NOMO-1 (cell line): Measurements from ENCODE around the gene STRC.
"Not testable (repeated sequence)": the region's sequence is repeated elsewhere in the genome, so short reads cannot be mapped to it uniquely, and the experiment has no call there.

Experiments used
- DNase-seq, 2 experiments: peaks; one replicate each; lab custom pipeline; 2025; ENCODE audit not compliant: unreplicated experiment in 2 of 2; lab: John Stamatoyannopoulos, UW

The STRC gene

GRCh38 chr15:43566615-43567014, 52.0 kb downstream of the STRC start:
- not testable (repeated sequence) for DNase-seq

- DNase-seq: not testable (repeated sequence)
These were observed 54.8 kb downstream of the STRC start for GRCh38 chr15:43563793-43564192.

- not testable (repeated sequence) for DNase-seq
These were observed 55.8 kb downstream of the STRC start for GRCh38 chr15:43562753-43563152.

GRCh38 chr15:43552986-43553385, 65.6 kb downstream of the STRC start:
- no peak for DNase-seq

GRCh38 chr15:43552256-43552655, 66.3 kb downstream of the STRC start:
- DNase-seq: no peak

- no peak for DNase-seq
These were observed 67.9 kb downstream of the STRC start for GRCh38 chr15:43550527-43551363.
